Measurements from ENCODE around the gene ACTR8. TPM values are rescaled to one million over a fixed set of nuclear protein-coding genes. Genes with fewer than 3 reads are reported as not detected.

ACTR8 gene, protein sequence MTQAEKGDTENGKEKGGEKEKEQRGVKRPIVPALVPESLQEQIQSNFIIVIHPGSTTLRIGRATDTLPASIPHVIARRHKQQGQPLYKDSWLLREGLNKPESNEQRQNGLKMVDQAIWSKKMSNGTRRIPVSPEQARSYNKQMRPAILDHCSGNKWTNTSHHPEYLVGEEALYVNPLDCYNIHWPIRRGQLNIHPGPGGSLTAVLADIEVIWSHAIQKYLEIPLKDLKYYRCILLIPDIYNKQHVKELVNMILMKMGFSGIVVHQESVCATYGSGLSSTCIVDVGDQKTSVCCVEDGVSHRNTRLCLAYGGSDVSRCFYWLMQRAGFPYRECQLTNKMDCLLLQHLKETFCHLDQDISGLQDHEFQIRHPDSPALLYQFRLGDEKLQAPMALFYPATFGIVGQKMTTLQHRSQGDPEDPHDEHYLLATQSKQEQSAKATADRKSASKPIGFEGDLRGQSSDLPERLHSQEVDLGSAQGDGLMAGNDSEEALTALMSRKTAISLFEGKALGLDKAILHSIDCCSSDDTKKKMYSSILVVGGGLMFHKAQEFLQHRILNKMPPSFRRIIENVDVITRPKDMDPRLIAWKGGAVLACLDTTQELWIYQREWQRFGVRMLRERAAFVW
- total RNA-seq, result 41.8 and 42.8 TPM in 2 replicates

DNA sequence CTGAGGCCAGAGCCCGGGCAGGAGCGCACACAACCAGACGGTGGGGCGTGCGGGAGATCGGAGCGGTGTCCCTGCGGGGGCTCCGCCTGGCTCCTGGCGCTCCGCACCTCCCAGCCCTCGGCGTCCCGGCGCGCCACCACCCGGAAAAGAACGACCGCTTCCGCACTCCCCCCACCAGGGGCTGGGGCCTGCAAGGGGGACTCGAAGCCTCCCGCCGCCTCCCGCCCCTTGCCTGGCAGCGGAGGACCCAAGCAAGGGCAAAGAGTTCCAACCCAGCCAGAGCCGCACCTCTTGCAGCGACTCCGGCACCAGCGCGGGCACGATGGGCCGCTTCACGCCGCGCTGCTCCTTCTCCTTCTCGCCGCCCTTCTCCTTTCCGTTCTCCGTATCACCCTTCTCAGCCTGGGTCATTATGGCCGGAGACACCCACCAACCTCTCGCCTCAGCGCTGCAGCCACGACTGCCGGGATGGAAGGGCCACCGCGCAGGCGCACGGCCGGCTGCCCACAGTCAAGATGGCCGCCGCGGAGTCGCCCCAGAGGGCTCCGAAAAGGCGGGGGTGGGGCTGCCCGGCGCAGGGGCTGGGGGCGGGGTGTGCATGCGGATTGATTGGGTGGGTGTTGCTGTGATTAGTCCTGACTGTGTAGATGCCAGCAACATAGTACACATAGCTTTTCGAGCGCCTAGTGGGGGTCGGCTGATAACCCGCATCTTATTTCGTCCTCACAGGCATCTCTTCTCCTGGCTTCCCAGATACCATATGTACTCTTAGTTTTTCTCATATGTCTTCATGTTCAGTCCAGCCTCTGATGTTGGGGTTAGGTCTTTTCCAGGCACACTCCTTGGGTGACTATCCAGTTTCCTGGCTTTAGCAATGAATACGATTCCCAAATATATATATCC is at the start of gene ACTR8:
TSS of gene ACTR8 (minus strand) at position 462 of the 903 bp plus-strand sequence. CDS start at position 411, 51 bp downstream.

DNA sequence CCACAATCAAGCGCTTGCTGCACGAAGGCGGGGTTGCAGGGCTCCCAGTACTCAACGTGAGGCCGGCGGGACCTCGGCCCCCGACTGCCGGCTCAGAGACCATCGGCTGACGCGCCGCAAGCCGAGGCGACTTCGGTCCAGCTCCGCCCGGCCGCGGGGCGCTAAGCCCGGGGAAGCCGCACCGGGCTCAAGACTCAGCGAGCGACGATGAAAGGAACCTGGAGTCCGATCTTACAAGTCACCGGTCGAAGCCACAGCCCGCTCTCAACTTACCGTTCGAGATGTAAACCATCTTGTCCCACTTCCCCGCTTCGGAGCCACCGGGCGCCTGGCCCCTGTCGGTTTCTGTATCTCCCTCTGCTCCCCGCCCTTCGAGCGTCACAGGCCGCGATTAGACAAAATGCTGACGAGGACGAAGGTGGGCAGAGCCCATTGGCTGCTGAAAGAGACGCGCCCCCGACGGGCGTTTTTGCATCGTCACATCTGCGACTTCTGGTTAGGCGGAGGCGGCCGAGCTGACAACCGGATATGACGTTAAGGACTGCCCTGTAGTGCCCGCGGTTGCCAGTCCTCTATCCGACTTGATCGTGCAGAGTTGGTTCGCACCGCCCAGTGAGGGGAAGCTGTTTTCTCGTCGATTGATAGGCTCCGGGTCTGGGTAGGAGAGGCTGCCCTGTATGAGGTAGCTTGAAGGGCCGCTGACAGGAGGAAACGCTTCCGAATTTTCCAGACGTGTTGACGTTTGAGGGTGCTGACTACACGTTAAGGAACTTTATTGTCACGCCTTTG is 9.7 kb upstream of the ACTR8 start, which contains the start of gene SELENOK:
TSS of gene SELENOK (minus strand) at position 363 of the 789 bp plus-strand sequence.

DNA sequence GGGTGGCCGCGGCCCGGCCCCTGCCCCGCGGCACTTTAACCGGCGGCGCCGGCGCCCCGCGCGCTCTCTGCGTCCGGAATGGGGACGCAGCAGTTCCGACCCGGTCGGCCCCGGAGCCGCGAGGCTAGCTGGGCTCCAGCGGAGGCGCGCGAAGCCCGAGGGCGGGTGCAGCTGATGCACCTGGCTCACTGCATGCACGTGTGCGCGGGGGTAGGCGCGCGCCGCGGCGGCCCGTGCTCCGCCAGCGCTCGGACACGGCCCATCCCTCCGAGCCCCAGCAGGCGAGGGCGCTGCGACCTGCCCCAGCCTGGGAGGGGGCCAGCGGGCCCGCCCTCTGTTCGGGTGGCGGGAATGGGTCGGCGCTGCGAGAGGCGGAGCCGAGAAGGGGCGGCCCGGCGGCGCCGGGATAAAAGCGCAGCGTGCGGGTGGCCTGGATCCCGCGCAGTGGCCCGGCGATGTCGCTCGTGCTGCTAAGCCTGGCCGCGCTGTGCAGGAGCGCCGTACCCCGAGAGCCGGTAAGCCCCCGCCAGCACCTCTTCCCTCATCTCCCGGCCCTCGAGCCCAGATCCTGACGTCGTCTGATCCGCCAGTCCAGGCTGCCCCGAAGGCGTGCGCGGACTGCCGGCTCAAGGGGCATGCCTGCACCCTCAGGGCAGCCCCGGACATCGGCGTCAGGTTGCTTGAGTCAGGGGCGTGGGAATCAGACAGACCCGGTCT is 35.7 kb downstream of the ACTR8 start, which contains the start of the genes CHDH and IL17RB:
TSS of gene CHDH (minus strand) at position 286 of the 717 bp plus-strand sequence. CDS start 22,411 bp downstream, outside the sequence.
TSS of gene IL17RB (plus strand) at position 435 of the 717 bp plus-strand sequence. CDS start at position 456, 21 bp downstream.

Other genes with a start within 250 kb of the ACTR8 start
- gene CHDH, start 35.7 kb downstream of the ACTR8 start, total RNA-seq, result 0.09 and 0.16 TPM in 2 replicates
- gene IL17RB, start 35.6 kb downstream of the ACTR8 start, total RNA-seq, result under 0.01 and 0.09 TPM in 2 replicates
- gene SELENOK, start 9.7 kb upstream of the ACTR8 start, total RNA-seq, result 16.1 and 20.2 TPM in 2 replicates
- 0.16 TPM in 1 of 2 replicates, not detected in the other for gene CACNA2D3, start 240.4 kb upstream of the ACTR8 start, total RNA-seq

All from bronchial smooth muscle cell (primary cell).